Left kidney (tissue), 2 donors: ENCODE results near the gene CCDC158. TPM values are rescaled to one million over a fixed set of nuclear protein-coding genes. Genes with fewer than 3 reads are reported as not detected.
"Not testable (repeated sequence)": the region's sequence is repeated elsewhere in the genome, so short reads cannot be mapped to it uniquely, and the experiment has no call there.

Experiments used
- DNase-seq: peaks from one replicate; pipeline ENCODE4 v3.0.0-alpha.2; 2013
- polyA plus RNA-seq: library from polyadenylated mRNA; unstranded; fragments of 120-200 nt; gene quantifications from one replicate; pipeline ENCODE4 v1.2.1, GENCODE V29; 2013; ENCODE audit not compliant: insufficient read length

The CCDC158 gene
- polyA plus RNA-seq, 1 donor, result 1.1 TPM

DNA sequence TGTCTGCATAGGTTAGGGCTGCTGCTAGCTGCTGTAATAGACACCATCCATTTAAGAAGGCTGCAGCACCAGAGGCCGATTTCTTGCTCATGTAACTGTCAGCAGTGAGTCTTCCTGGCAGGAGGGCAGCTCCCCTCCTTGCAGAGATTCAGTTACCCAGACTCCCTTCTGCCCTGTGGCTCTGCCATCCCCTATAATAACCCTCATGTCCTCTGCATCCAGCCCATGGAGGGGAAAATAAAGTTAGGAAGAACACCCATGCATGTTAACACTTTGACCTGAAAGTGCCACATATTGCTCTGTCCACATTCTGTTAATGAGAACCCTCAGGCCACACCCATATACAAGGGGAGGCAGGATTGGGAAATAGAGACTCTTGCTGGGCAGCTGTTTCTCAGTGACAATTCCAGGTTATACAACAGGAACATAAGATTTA is 109.0 kb downstream of the CCDC158 start:
- DNase-seq, result no peak

DNA sequence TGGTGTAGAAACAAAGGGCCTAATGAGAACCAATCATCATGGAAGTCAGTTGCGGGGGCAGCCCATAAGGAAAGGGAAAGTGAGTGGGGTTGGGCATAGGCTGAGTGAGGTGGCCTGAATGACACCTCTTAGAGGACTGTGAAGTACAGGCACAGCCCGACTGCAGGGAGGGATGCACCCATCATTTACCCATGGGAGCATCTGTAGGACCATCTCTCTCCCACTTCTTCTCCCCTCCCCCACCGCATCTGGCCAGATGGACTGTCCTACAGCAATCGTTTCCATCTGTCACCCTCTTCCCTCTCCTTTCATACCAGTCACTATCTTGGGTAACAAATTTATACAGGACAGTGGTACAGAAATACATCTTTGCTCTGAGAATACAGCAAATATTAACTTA is 110.3 kb downstream of the CCDC158 start:
- no peak for DNase-seq

DNA sequence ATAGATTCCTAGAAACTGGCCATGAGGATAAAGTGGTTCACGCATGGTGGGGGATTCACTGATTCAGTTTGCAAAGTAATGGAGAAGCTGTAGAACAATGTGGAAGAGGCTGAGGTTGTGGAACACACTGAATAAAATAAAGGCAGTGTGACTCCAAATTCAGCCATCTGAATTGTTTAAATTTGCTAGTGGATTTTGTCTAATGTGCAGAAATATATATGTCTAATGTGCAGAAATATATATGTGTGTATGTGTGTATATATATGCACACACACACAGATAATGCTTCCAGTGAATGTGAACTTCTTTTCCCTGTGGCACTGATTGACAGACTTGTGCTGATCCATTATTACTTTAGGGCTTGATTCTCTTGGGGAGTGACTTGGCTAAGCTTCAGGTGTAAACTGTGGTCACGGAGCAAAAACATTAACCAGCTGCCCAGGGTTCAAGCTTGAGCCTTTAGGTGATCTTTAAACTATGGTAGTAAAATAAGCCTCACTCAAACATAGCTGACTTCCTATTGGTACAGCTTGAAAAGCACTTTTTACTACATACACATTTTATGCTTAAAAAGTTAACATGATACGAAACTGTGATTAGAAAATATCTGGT is 110.9 kb downstream of the CCDC158 start:
- DNase-seq, result no peak

DNA sequence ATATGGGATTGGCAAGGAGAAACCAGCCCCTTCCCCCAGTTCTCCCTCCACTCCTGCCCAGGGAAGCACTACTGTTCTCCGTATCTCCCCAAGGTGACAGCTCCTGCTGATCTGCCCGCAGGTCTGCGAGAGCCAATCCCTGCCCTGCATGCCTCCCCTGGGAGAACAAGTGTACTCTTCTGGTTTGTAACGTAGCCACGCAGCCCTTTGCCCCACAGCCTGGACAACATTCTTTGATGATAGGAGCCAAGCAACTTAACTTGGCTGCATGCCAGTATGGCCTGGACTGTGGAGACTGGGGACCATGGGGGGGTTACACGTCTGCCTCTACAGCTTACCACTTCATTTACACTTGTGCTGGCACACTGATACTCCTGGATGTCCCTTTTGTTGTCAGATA is 112.4 kb downstream of the CCDC158 start:
- DNase-seq, result no peak

DNA sequence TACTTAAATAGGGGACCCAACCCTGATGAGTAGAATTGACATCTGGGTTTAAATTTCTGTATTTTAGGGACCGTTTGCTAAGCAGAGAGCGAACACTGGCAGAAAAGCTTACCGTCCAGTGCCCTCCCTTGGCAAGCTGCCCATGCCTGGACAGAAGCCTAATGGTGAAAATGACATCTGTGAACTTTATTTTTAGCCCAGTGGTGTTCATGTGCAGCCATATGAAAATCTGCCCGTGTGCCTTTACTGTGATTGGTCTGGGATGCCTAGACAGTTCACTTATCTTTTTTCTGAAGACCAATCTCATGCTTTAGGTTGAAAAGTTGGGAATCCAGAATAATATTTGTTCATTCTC is 113.3 kb downstream of the CCDC158 start:
- no peak for DNase-seq

DNA sequence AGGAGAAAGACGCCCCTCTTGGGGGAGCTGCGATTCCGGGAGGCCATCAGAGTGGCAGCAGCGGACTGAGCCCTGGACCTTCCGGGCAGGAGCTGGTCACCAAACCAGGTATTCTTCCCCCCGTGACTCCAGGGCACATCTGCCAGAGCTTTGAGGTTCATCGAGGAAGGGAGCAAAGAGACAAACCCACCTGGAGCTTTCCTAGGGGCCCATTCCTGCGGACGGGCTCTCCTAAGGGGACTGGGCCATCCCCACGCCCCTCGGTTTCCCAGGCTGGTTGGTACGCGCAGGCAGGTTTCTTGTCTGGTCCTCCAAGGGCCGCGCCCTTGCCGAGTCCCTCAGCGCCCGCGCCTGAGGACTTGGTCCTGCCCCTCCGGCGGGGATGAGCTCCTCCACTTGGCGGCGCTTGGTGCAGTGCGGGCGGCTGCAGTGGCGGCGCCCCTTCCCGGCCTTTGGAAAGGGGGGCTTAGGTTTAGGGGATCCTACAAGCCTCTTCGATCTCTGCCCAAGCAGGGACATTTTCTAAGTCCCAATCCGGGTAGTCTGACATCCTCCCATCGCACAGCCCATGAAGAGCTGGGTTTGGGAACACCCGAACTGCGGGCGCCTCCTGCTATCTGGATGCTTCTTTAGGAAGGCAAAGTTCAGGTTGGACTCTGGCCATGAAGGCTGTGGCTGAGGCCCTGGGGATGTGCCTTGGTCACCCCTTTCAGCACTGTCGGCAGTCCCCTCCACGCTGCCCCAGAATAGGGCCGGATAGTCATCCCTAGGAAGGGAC is 113.9 kb downstream of the CCDC158 start:
- DNase-seq, result peak; percentile 36

DNA sequence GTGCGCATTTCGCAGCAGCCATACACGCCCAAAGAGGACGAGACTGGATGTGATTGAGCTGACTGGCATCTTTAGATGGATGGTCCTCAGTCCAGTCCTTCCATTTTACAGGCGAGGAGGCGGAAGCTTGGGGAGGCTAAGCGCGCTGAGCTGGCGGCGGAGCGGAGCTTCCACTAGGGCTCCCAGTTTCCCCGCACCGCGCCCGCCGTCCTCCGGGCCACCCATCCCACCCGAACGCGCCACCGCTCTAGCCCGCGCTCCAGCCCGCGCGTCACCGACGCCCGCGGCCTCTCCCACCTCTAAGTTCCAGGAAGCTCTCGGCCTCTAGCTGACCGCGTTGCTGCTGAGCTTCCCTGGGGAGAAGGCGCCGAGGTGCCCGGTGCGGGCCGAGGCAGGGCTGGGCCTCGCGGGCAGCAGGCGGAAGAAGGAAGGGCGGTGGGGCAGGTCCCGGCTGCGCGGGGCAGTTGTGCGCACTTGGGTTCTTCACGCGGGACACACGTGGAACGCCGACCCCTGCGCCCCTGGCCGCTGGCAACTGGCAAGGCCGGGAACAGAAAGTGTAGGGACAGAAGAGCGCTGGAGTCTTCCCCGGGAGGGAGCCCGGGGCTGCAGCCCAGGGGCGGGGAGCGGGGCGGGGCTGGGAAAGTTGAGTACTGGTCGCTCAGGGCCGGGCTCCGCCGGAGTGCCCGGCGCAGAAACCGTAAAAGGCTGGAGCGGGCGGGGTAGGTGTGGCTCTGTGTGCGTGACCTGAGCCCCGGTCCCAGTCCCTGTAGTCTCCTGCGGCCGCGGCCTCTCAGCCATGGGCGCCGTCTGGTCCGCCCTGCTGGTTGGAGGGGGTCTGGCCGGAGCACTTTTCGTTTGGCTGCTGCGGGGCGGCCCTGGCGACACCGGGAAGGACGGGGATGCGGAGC is 114.7 kb downstream of the CCDC158 start, which contains the start of gene STBD1:
Gene STBD1, plus strand, starts transcription at position 763 of the 911 bp plus-strand sequence. Its CDS starts 37 bp downstream, at position 800.
- DNase-seq, result peak; percentile 64

DNA sequence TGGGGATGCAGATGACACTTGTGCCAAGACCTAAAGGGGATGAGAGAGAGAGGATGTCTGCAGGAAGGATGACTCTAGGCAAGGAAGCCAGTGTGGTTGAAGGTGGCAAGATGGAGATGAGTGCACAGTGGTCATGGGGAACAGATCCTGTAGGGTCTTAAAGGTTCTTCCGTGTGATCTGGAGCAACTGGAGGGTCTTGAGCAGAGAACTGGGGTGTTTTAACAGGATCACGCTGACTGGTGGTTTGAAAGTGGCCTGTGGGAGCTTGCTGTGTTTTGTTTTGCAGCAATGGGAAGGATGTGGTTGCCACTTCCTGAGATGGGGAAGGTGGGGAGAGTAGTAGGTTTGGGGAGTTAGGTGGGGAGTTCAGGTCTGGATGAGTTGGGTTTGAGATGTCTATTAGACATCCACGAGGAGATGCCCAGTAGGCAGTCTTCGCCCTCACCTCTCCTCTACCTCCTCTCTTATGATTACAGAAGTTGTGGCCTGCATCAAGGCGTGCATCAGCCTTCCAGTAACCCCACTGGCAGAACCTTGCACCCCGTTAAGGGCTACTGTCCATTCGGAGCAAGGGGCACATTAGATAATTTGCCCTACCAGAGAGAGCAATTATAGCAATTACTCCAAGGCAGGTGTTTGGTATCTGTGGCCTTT is 115.8 kb downstream of the CCDC158 start:
- DNase-seq, result no peak

DNA sequence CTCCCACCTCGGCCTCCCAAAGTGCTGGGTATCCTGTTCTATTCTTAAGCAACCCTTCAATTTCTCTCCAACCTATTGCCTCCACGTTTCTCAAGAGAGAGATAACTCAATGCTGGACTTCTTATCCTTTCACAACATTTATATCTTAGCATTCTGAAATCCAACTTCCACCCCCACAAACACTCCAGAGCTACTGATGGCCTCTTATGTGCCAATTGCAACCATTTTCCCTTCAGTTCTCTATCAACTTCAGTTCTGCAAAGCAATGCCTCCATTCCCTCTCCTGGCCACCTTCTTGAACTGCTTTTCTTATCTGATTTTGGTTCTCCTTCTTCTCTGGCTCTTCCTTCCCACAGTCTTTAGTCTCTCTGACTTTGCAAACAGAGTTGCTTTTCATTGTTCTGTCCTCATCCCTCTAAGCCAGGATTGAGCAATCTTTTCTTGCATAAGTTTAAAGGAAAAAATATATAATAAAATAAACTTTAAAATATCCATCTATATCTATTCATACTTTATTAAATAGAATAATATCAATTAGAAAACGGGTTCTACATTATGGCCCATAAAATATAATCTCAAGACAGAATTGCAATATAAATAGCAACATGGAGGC is 118.0 kb downstream of the CCDC158 start:
- no peak for DNase-seq

DNA sequence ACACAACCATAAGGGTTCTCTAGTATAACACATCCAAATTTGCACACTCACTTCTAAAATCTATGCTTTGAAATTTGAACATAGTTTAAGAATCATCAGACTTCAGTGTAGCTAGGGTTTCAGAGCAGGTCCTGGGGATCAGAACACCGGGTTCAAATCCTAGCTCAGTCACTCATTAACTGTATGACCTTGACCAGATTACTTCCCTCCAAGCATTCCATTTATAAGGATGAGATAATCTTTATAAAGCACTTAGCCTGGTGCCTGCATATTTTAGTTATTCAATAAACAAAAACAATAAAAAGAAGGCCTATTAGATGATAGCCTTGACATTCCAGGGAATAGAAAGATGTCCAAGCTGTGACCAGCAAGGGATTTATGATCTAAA is 119.2 kb downstream of the CCDC158 start:
- DNase-seq, result no peak

DNA sequence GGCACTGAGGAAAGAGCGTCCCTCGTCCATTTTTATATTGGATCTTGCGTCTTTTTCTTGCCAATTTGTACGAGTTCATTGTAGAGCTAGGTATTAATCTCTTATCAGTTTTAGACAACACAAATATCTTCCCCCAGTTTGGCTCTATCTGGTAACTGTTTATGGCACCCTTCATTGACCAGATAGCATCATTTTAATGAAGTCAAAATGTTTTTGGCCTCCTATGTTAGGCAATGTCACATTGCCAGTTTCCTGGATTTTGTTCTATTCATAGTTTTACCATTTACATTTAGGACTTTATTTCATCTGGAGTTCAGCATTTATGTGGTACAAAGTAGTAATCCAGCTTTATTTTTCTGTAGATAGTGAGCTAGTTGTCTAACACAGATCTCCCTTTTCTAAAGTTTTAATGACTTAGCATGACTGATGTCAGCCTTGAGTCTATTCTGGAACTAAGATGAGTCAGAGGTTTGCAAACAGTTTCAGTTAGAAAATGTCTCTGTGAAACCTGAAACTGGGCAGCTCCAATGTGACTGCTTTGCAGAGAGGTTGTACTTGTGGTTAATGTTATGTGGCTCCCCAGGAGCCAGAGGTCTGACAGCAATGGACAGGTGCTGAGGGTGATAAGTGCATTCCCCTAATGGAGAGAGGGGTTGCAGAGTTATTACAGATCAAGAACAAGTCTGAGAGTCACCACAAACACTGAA is 119.7 kb downstream of the CCDC158 start:
- DNase-seq, result no peak

DNA sequence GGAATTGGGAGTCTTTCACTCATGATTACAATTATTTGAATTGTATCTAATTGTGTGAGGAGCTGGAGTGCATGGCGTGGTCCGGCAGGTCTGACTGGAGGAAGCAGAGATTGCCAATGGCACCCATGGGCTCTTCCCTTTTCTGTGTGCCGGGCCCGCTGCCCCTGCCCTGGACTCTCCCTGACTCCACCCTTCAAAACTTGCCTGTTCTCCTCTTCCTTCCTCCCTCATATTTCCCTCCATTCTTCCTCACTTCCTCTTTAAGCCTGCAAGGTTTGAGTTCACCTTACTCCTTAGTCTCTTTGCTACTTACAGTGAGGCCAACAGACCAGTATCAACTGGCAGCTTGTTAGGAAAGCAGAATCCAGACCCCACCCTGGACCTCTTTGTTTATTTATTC is 120.9 kb downstream of the CCDC158 start:
- no peak for DNase-seq

DNA sequence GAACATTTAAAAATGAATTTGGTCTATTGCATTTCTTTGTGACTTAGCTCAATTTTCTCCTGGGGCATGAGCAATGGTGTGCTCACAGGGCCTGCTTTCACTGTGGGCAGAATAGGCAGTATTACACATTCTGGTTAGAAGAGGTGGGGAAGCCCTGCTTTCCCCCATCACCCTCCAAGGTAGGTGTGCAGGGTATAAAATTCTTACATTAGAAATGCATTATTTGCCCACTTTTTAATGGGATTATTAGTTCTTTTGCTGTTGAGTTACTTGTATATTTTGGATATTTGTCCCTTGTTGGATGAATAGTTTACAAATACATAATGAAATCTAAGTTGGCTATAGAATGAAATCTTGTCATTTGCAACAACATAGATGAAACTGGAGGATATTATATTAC is 122.7 kb downstream of the CCDC158 start:
- DNase-seq, result no peak

DNA sequence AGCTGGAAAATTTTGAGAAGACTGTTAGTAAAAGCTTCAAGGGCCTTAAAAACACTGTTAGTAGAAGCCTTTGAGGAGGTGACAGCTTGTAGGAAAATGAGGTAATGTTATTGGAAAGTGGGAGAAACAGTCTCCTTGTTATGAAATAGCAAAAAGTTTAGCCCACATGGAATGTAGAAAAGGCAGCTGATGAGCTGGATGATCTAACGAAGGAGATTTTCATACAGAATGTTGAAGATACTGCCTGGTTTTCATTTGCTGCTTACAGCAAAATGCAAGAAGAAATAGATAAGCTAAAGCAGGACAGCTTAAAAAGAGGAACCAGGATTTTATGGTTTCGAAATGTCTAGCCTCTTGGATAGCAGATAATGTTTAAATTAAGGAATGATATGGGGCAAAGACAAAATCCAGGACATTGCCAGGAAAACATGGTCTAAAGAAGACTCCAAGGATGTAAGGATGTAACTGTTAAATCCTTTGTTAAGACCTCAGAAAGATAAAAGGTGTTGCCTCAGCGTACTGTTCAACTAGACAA is 124.6 kb downstream of the CCDC158 start:
- DNase-seq, result no peak

DNA sequence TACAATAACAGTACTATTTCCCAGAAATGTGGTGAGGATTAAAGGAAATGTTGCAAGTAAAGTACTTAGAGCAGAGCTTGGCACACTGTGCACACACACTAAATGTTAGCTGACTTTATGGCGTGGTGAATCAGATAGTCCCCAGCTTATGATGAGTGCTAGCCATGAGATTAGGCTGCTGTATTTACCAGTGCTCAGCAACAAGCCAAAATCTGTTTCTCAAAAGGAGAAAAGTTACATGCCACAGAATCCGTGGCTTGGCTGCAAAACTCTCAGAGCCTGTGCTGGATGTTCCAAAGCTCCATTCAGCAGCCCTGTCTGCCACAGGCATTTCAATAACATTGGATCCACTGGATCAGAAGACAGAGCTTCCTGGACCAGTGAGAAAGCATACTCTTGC is 127.2 kb downstream of the CCDC158 start:
- DNase-seq, result no peak

DNA sequence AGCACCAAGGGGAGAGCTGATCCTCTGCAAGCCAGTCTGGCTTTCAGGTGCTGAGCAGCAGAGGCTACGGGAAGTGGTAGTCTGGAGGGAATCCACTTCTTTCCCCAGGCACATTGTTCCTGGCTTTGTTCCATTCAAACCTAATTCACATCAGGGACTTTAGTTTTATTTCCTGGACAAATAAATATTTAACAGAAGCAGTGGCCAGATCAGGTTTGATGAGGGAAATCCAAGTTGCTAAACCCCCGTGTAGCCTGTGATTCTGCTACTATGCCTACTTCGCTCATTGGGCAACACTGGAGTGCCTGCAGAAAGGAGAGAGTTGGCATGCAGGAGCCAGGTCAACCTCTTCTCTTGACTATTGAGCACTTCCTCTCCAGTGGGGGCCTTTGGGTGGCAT is 128.2 kb downstream of the CCDC158 start:
- no peak for DNase-seq

DNA sequence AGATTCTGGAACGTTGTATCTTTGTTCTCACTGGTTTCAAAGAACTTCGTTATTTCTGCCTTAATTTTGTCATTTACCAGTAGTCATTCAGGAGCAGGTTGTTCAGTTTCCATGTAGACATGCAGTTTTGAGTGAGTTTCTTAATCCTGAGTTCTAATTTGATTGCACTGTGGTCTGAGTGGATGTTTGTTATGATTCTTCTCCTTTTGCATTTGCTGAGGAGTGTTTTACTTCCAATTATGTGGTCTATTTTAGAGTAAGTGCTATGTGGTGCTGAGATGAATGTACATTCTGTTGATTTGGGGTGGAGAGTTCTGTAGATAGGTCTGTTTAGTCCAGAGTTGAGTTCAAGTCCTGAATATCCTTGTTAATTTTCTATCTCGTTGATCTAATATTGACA is 133.1 kb downstream of the CCDC158 start:
- DNase-seq, result not testable (repeated sequence)

DNA sequence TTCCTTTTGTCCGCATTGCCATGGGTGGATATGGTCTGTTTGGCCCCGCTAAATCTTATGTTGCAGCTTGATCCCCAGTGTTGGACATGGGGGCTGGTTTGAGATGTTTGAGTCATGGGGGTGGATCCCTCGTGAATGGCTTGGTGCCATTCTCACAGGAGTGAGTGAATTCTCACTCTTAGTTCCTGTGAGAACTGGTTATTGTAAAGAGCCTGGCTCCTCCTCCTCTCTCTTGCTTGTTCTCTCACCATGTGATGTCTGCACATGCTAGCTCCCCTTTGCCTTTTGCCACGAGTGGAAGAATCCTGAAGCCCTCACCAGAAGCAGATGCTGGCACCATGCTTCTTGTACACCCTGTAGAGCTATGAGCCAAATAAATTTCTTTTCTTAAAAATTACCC is 137.0 kb downstream of the CCDC158 start:
- no peak for DNase-seq

DNA sequence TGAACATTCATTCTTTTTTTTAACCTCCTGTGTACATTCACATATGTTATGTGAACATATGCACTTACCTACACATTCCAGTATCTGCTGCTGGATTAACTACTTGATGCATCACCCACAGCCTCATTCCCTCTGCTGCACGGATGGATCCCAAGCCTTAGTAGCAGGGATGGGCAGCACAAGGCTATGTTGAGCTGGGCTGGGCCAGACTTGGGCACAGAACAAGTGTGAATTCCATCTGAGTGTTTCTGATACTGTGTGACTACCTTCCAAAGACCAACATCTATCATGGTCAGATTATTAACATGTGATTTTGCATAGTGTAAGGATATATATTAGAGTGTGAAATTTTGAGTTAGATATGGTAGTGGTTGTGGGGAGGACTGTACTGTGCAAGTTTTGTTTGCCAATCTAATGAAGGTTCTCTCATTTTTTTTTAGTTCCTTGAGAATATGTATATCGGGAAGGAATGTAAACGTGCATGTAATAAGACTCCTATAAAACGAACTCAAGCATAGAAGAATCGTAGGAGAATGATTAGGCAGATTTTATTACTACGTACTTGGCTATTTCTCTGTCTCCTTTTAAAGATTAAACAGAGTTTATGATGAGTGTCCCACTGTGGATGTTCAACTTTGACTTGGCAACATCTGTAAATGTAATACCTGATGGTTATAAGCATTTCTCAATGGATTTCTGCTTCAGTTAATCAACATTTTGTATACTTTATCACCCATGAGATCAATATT is 137.8 kb downstream of the CCDC158 start:
- DNase-seq, result no peak

DNA sequence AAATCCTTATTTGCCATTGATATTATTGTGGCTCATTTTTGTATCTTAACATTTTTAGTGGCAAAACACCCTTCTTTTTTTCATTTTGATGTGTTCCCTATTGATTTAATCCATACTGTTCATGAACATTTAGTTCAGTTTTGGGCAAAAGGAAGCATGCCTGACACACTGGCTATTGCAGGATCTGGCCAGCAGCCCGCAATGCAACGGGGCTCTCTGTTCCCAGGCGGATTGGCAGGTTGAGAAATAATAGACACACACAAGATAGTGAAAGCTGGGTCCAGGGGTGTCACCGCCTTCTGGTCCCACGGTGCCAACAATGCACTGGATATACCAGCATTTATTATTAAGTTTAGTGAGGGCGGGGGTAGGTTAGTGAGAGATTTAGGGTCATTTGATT is 139.3 kb downstream of the CCDC158 start:
- not testable (repeated sequence) for DNase-seq
